ENCODE data around the gene KREMEN1.

KREMEN1 gene

GRCh38 chr22:29207562-29208501, 135.0 kb downstream of the KREMEN1 start:
- no peak for DNase-seq (ENCODE audit: low read depth in 2 of 2)

DNA sequence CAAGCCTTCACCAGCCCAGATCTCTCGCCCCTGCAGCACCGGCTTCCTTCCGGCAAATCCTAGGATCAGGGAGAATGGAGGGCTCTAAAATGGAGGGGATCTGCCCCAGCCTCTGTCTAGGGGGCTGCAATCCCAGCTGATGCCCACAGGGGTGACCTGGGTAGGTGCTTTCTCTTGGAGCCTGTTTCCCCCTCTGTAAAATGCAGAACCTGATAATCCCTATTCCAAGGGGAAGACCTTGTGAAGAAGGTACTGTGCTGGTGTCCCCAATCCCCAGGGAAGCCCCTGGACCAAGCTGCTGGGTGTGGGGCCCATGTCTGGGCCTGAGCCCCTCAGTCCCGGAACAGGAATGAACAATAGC, 135.6 kb downstream of the KREMEN1 start:
- no peak for DNase-seq (ENCODE audit: low read depth in 2 of 2)

GRCh38 chr22:29208879-29209623, 136.2 kb downstream of the KREMEN1 start:
- DNase-seq (ENCODE audit: low read depth in 2 of 2), result no peak

DNA sequence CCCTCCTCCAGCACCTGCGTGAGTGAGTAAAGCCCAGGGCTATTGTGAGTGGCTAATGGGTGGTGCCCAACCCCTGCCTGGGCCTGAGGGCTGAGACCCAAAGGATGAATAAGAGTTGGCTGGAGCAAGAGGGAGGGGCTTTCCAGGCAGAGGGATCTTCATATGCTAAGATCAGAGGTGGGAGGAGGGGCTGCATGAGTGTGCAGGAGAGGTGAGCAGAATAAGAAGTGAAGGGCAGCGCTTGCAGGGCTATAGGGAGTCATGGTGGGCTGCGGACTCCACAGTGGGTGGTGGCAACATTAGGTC, 136.7 kb downstream of the KREMEN1 start:
- no peak for DNase-seq (ENCODE audit: low read depth in 2 of 2)

GRCh38 chr22:29211066-29211465, 138.2 kb downstream of the KREMEN1 start:
- DNase-seq (ENCODE audit: low read depth in 2 of 2), result no peak

DNA sequence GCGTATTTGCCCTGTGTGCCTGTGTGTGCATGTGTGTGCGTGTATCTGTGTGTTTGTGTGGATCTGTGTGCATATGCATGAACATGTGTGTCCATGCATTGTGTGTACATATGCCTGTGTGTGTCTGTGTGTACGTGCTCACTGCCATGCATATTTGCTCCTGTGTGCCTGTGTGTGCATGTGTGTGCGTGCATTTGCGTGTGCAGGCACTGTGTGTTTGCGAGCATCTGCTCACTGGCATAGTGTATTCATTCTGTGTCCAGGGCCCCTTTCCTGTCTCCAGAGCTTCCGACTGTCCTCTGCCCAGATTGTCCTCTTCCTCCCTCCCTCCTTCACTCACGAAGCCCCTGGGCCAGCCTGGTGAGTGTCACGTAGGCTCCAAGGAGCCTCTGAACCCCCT, 138.6 kb downstream of the KREMEN1 start:
- no peak for DNase-seq (ENCODE audit: low read depth in 2 of 2)

- no peak for DNase-seq (ENCODE audit: low read depth in 2 of 2)
Measured at GRCh38 chr22:29212743-29213142, 139.9 kb downstream of the KREMEN1 start.

DNA sequence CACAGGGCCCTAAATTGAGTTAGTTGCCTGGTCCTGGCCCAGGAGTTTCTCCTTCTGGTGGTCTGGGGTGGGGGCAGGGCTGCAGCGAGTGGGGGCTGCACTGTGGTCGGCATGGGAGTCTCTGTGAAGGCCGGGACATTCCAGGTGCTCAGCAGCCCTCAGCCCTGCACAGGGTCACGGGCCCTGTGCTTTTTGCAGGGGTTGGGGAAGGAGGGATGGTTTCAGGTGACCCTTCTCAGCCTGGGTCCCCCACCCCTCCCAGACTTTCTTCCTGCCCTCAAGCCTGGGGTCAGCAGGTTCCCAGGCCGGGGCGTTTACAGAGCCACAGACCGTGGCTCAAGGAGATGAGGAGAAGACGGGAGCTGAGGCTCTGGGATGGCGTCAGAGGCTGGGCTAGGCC, 140.7 kb downstream of the KREMEN1 start:
- no peak for DNase-seq (ENCODE audit: low read depth in 2 of 2)

DNA sequence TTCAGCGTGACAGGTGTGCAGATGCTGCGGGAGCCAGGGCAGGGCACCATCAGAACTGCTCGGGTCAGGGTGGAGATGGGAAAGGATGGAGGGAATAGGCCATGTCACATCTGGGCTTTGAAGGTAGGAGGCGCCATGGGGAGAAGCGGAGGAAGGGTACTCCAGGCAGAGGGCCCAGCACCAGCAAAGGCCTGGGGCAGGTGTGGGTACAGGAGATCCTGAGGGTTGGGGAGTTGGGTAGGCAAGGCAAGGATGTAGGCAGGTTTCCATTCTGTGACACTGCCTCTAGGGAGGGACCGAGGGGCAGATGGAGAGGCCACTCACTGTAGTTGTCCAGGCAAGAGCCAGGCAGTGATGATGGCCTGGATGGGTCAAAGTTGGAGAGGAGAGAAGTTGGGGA, 141.4 kb downstream of the KREMEN1 start:
- no peak for DNase-seq (ENCODE audit: low read depth in 2 of 2)

DNA sequence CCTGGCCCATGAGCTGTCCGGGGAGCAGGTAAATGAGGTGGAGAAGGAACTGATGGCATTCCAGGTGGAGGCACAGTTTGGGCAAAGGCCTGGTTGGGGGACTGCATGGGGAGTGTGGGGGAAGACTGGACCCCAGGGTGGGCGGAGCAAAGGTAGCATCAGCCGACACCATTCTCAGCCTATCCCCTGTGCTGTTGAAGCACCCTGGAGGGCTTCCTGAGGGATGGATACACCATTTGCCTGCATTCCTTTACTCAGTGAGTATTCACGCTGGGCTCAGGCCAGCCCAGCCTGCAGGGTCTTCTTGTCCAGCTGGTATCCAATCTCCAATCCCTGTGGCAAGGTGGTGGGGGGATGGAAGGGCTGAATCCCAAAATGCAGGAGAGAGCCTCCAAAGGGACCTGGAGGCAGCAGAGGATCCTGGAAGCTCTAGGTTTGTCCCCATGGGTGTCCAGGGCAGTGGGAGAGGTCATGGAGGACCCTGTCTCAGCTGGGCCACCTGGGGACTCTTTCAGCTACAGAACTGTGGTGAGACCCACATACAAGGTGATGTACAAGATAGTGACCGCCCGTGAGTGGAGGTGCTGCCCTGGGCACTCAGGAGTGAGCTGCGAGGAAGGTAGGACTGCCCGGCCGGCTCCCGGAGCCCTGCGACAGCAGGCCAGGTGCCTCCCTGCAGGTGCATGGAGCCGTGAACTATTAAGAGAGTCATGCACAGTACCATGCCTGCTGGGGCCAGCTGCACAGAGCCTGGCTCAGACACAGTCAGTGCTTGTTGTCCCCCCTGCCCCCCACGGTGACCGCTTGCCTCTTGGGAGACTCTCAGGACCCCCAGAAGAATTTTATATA, 142.4 kb downstream of the KREMEN1 start:
- DNase-seq (ENCODE audit: low read depth in 2 of 2), result no peak

DNA sequence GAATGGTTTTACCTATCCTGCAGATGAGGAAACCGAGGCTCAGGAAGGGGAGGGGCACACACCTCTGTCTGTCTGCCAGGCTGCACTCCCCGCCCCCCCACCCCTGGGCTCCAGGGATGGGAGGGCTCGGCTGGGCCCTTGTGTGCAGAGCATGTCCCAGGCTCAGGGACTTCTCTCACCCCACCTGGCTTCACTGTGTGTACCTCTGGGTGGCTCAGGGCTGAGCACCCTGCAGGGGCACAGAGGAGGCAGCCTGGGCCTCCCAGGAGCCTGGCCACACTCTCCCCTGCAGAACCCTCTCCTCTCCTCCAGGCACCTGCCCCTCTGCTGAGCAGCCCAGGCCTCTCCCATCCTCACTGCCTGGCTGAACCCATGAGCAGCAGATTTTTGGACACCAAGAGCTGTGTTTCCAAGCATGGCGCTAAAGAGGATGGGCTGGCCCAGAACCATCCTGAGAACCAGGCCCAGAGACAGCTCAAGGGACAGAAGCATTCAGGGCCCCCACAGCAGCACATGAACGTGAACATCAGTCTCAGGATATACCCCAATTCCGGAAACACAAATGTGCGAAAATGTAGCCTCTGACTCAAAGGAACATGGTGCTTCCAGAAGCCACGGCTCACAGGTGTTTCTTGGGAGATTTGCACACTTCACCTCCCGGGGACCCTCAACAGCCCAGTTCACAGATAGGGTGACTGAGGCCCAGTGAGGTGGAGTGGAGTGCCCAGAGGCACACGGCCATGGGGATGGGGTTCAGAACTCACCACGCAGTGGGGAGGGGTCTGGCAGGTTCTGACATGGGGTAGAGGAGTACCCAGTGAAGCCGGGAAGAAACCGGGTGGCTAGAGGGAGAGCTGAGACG, 143.4 kb downstream of the KREMEN1 start:
- DNase-seq (ENCODE audit: low read depth in 2 of 2), result no peak

DNA sequence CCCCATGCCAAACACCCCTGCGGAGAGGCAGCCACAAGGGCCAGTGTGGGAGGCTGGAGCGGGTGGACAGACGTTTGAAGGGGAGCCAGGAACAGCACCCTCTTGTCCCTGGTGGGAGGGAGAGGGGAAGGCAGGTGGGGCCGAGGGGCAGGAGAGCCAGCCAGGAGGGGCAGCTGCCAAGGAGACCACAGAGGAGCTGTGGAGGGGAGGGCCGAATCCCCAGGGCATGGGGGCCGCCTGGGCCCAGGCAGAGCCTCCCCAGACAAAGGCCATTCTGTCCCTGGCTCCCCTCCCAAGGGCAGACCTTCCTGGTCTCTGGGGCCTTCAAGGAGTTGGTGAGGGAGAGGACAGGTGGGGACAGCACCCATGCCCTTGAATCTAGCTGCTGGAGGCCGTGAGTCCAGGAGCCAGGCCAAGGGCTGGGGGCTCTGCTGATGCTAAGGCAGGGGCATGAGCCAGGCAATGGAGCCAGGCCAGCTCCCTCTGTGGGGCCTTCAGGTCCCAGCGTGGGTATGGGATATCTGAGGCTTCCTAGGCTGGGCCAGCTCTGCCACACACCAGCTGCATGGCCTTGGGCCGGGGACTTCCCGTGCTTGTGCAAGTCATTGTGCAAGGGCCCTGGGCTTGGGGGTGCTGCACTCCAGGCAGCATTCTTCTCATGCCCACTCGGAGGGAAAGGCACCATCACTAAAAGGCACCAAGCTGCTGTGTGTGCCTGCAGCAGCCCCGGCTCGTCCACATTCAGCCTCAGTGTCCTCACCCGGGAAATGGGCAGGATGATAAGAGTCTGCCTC, 144.2 kb downstream of the KREMEN1 start:
- DNase-seq (ENCODE audit: low read depth in 2 of 2), result no peak

Measured in stimulated activated CD4-positive, alpha-beta T cell treated with anti-CD3 and anti-CD28 coated beads, Interleukin-1b, Interleukin-23, amount 100 ng/mL, for 4 hours (primary cell).